Stimulated activated CD4-positive, alpha-beta T cell treated with anti-CD3 and anti-CD28 coated beads, Interleukin-1b, Interleukin-23, amount 100 ng/mL, for 24 hours (primary cell): Measurements from ENCODE around the gene PKDREJ.

ENCODE experiments used
- DNase-seq, 4 experiments: peaks; one replicate each; pipeline ENCODE4 v3.0.0-alpha.2; 2020; ENCODE audit warnings: low read depth in 4 of 4, low spot score in 1 of 4

Gene PKDREJ

DNA sequence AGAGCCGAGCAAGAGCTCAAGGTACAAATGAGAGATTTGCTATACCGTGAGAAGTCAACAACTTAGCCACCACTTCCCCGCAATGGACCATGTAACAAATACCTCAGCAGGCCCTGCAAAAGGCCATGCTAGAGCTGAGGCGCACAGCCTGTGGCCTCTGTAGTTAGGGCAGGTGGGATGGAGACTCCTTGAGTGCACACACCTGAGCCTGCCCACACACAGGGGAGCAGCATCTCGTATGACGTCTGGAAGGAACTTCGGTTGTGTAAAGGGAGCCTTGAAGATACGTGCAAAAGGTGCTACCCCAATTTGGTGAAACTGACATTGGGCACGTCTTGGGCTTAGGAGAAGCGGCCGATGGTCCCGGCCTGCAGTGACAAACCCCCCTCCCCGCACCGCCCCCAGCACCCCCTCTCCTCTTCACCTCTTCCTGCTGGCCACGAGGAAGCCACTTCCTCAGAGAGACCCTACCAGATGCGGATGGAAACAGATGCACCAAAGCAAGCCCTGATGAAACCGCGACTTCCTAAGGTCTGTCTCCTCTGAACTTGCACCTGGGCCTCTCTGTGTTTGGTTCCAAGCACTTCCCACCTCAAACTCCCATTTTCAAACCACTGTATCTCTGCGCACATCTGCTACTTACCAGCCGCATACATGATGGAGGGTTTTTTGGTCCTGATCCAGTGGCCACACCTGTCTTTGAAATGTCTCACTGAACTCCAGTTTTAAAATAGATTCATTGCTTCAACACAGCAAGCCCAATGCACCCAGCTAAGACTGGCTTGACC lies 23.7 kb downstream of the PKDREJ start:
- DNase-seq, result no peak

GRCh38 chr22:46238541-46238940 lies 24.6 kb downstream of the PKDREJ start:
- no peak for DNase-seq

DNA sequence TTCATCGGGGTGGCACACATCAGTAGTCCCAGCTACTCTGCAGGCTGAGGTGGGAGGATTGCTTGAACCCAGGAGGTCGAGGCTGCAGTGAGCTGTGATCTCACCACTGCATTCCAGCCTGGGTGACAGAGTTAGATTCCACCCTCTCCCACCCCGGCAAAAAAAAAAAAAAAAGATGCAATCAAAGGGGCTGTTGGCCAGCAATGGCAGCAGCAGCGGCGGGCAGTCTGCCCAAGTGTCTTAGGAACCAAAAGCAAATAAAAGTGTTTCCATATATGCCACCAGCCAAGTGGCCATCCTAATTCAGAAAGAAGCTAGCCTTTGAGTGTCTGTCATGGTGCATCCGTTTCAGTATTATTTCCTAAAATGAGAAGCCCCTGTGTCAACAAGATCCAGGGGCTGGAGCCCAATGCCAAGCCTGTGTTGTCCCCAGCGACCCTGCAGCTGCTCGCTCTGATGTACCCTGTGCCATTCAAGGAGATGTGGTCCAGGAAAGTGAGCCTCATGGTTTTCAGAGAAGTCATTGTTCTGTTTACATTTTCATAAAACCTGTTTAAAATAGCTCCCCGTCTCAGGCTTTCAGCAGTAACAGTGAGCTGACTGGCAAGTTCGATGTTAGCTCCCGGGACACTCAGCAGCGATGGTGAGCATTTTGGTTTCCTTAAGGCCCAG lies 25.6 kb downstream of the PKDREJ start:
- no peak for DNase-seq

- DNase-seq, result no peak
Observed at GRCh38 chr22:46234969-46235368, 28.2 kb downstream of the PKDREJ start.

GRCh38 chr22:46233231-46233630 lies 29.9 kb downstream of the PKDREJ start:
- DNase-seq, result no peak

DNA sequence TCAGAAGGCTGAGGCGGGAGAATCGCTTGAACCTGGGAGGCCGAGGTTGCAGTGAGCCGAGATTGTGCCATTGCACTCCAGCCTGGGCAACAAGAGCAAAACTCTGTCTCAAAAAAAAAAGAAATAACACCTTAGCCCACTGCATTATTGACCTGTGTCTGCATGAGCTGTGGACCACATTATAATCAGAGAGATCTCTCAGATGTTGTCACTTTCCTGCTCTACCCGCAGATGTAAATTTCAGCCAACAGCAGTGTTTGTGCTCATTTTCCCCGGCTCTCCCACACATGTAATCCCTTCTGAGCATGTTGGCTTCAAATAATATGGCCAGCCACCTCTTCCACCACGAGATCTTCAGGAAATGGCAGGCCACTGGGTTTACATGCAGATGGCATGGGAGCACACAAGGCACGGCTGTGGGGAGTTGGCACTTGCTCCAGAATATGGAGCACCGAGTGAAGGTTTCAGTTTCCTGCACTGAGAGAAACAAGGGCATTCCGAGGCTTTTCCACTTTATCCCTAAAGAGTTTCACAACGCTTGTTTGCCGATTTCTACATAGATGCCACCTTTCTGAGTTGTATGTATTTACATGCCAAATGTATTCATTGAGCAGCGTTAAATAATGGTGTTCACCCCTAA lies 32.8 kb downstream of the PKDREJ start:
- DNase-seq, result no peak

- DNase-seq, result no peak
Observed at GRCh38 chr22:46229701-46230100, 33.4 kb downstream of the PKDREJ start.

- DNase-seq, result no peak
Observed at GRCh38 chr22:46226577-46226976, 36.6 kb downstream of the PKDREJ start.

GRCh38 chr22:46225631-46226030 lies 37.5 kb downstream of the PKDREJ start:
- DNase-seq, result no peak

GRCh38 chr22:46224898-46225290 lies 38.2 kb downstream of the PKDREJ start:
- DNase-seq, result no peak

DNA sequence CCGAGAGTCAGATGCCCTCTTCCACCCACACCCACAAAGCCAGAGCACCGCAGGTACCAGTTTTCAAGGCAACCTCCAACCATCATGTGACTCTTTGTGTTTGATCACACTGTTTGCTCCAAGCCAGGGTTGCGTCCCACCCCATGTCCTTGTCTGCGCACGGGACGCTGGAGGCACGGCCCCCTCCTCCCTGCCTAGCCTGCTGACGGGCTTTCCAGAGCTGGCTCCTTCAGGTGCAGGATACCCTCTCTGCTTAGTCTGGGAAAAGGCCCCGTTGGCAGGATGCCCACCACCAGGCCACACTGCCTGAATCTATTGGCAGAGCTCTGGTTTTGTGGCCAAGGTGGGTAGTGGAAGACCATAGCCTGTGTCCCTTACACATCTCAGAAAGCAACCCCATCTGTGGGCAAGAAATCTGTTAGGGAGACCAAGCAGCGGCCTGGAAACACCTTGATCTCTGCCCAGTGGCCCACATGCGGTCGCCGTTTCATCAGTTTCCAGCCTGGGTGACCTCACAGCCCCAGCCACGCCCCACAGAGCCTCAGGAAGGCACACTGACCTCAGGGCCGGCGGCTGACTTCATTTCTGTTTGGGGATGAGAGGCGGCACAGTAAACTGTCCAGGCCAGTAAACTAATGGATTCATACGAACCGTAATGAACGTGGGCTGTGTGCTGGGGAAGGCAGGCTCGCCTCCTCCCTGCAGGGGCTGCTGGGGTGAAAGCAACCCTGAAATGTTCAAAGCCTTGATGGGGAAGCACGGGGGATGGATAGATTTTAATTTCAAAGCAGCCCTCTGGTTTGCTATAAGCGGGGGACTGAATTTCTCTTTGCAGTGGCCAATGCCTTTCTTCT lies 38.9 kb downstream of the PKDREJ start:
- DNase-seq, result no peak

GRCh38 chr22:46220921-46221320 lies 42.2 kb downstream of the PKDREJ start:
- no peak for DNase-seq

- no peak for DNase-seq
Observed at GRCh38 chr22:46219636-46220035, 43.5 kb downstream of the PKDREJ start.

DNA sequence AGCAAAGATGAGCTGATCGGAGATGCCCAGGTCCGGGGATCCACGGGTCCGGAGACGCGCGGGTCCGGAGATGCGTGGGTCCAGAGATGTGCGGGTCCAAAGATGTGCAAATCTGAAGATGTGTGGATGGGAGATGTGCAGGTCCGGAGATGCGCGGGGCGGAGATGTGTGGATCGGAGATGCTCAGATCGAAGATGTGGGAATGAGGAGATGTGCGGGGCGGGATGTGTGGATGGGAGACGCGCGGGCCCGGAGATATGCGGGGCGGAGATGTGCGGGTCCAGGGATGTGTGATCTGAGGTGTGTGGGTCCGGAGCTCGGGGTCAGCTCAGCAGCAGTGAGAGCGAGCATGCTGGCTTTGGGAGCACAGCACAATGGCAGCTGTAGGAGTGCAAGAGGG lies 48.5 kb downstream of the PKDREJ start:
- no peak for DNase-seq

GRCh38 chr22:46214149-46214548 lies 49.0 kb downstream of the PKDREJ start:
- no peak for DNase-seq

DNA sequence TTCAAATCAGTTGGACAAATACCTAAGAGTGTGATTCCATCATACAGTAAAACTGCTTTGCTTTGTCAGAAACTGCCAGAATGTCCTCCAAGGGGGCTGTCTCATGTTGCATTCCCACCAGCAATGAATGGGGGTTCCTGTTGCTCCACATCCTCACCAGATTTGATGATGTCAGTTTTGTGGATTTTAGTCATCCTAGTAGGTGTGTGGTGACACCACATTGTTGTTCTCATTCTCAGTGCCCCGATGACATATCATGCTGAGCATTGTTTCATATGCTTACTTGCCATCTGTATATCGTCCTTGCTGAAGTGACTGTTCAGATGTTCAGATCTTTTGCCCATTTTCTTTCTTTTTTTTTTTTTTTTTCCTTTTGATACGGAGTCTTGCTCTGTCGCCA lies 50.1 kb downstream of the PKDREJ start:
- DNase-seq, result no peak

GRCh38 chr22:46212195-46212594 lies 50.9 kb downstream of the PKDREJ start:
- no peak for DNase-seq

GRCh38 chr22:46209262-46209661 lies 53.9 kb downstream of the PKDREJ start:
- no peak for DNase-seq
